SK-N-SH treated with all-trans-retinoic acid at 6 μM for 48 hours (cell line): ENCODE data around the gene PIK3R6.

ENCODE experiments used
- ATAC-seq: fragments of 200-7000 bp; cut with Tn5 transposase; 3 replicates; pipeline ENCODE4 v1.9.1; 2020; ENCODE audit warnings: mild to moderate bottlenecking, moderate library complexity
- ARNTL ChIP-seq: fragments of 450-650 bp; formaldehyde crosslinking; IDR thresholded peaks from 2 replicates; pipeline ENCODE4 v1.5.0; 2020; ENCODE audit warnings: low read depth, mild to moderate bottlenecking, moderate library complexity, borderline replicate concordance
- BACH2 ChIP-seq: fragments of 250-450 bp; sonication (Bioruptor Pico); IDR thresholded peaks from 2 replicates; pipeline ENCODE4 v1.9.0; 2021; ENCODE audit warnings: mild to moderate bottlenecking, borderline replicate concordance
- CREB5 ChIP-seq: fragments of 250-450 bp; sonication (Bioruptor Pico); IDR thresholded peaks from 2 replicates; pipeline ENCODE4 v1.5.1; 2020; ENCODE audit warnings: low read depth, mild to moderate bottlenecking, moderate library complexity
- CSDC2 ChIP-seq: fragments of 250-450 bp; sonication (Bioruptor Pico); IDR thresholded peaks from 2 replicates; pipeline ENCODE4 v1.5.0; 2020; ENCODE audit warnings: mild to moderate bottlenecking, moderate library complexity
- CSRNP3 ChIP-seq: fragments of 250-450 bp; sonication (Bioruptor Pico); IDR thresholded peaks from 2 replicates; pipeline ENCODE4 v1.5.1; 2021; ENCODE audit warnings: mild to moderate bottlenecking, moderate library complexity
- ESRRG ChIP-seq: fragments of 250-450 bp; sonication (Bioruptor Pico); IDR thresholded peaks from 2 replicates; pipeline ENCODE4 v1.6.1; 2021; ENCODE audit warnings: mild to moderate bottlenecking
- GLIS3 ChIP-seq: fragments of 250-450 bp; sonication (Bioruptor Pico); IDR thresholded peaks from 2 replicates; pipeline ENCODE4 v1.5.0; 2020; ENCODE audit warnings: mild to moderate bottlenecking, moderate library complexity
- ISL1 ChIP-seq: fragments of 250-450 bp; sonication (Bioruptor Pico); IDR thresholded peaks from 2 replicates; pipeline ENCODE4 v2.1.2; 2022; ENCODE audit warnings: mild to moderate bottlenecking, moderate library complexity
- PPARA ChIP-seq: fragments of 250-450 bp; sonication (Bioruptor Pico); IDR thresholded peaks from 2 replicates; pipeline ENCODE4 v1.5.0; 2020; ENCODE audit warnings: mild to moderate bottlenecking, borderline replicate concordance
- RARB ChIP-seq: fragments of 250-450 bp; sonication (Bioruptor Pico); IDR thresholded peaks from 2 replicates; pipeline ENCODE4 v1.8.0; 2021; ENCODE audit warnings: mild to moderate bottlenecking, moderate library complexity
- SNAI2 ChIP-seq: fragments of 250-450 bp; sonication (Bioruptor Pico); IDR thresholded peaks from 2 replicates; pipeline ENCODE4 v1.5.0; 2020; ENCODE audit warnings: mild to moderate bottlenecking, moderate library complexity
- TOX ChIP-seq: fragments of 250-450 bp; sonication (Bioruptor Pico); IDR thresholded peaks from 2 replicates; pipeline ENCODE4 v1.8.0; 2021; ENCODE audit warnings: mild to moderate bottlenecking, moderate library complexity, borderline replicate concordance
- ZFP3 ChIP-seq: fragments of 250-450 bp; sonication (Bioruptor Pico); IDR thresholded peaks from 2 replicates; pipeline ENCODE4 v1.5.0; 2020; ENCODE audit warnings: mild to moderate bottlenecking, moderate library complexity
- ZFP30 ChIP-seq: fragments of 450-650 bp; formaldehyde crosslinking; IDR thresholded peaks from 2 replicates; pipeline ENCODE4 v1.5.0; 2022; ENCODE audit warnings: mild to moderate bottlenecking, moderate library complexity
- ZNF565 ChIP-seq: fragments of 450-650 bp; formaldehyde crosslinking; conservative IDR thresholded peaks from 2 replicates; pipeline ENCODE4 v1.5.0; 2020; ENCODE audit warnings: low read depth, mild to moderate bottlenecking, moderate library complexity
- ZNF70 ChIP-seq: fragments of 450-650 bp; formaldehyde crosslinking; IDR thresholded peaks from 2 replicates; pipeline ENCODE4 v1.5.0; 2020; ENCODE audit warnings: mild to moderate bottlenecking, moderate library complexity
- ZNF8 ChIP-seq: fragments of 450-650 bp; formaldehyde crosslinking; IDR thresholded peaks from 2 replicates; pipeline ENCODE4 v1.5.0; 2020; ENCODE audit warnings: mild to moderate bottlenecking, moderate library complexity
- TF ChIP-seq, protein P1 (sequence below): fragments of 250-450 bp; sonication (Bioruptor Pico); IDR thresholded peaks from 2 replicates; pipeline ENCODE4 v1.8.0; 2020; ENCODE audit warnings: mild to moderate bottlenecking, moderate library complexity, borderline replicate concordance
- TF ChIP-seq, protein P2 (sequence below): fragments of 250-450 bp; sonication (Bioruptor Pico); IDR thresholded peaks from 2 replicates; pipeline ENCODE4 v1.8.0; 2021; ENCODE audit warnings: low read depth, mild to moderate bottlenecking, moderate library complexity, borderline replicate concordance

The PIK3R6 gene

DNA sequence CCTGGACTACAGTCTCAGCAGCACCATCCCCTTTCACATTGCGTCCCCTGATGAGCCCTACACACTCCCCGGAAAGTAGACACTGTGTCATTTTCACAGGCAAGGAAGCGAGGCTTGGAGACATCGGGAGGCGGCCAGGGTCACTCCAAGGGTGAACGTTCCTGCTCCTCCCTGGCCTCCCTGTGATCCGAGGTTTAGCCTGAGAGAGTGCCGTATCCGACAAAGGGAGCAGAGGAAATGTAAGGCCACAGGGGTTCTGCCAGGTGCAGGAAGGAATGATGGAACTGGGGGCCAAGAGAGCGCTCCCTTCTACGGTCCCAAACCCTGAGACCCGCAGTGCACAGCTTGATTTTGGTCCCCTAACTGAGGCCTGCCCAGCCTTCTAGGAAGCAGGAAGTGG is 8.0 kb upstream of the PIK3R6 start (continued):
- TF ChIP-seq, protein P1, sequence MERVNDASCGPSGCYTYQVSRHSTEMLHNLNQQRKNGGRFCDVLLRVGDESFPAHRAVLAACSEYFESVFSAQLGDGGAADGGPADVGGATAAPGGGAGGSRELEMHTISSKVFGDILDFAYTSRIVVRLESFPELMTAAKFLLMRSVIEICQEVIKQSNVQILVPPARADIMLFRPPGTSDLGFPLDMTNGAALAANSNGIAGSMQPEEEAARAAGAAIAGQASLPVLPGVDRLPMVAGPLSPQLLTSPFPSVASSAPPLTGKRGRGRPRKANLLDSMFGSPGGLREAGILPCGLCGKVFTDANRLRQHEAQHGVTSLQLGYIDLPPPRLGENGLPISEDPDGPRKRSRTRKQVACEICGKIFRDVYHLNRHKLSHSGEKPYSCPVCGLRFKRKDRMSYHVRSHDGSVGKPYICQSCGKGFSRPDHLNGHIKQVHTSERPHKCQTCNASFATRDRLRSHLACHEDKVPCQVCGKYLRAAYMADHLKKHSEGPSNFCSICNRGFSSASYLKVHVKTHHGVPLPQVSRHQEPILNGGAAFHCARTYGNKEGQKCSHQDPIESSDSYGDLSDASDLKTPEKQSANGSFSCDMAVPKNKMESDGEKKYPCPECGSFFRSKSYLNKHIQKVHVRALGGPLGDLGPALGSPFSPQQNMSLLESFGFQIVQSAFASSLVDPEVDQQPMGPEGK (CRISPR knock-in tag) = no peak
- TF ChIP-seq RARB (no peak), ISL1 (no peak), ZNF565 (CRISPR knock-in tag) (no peak)

GRCh38 chr17:8873801-8874715 is 6.6 kb upstream of the PIK3R6 start:
- no peak for ATAC-seq
- TF ChIP-seq BACH2 (CRISPR knock-in tag) = no peak

GRCh38 chr17:8872705-8873435 is 5.4 kb upstream of the PIK3R6 start:
- TF ChIP-seq SNAI2 (CRISPR knock-in tag) = no peak
- no peak for TF ChIP-seq PPARA (CRISPR knock-in tag)
- TF ChIP-seq CSDC2 (CRISPR knock-in tag) = no peak
- no peak for TF ChIP-seq RARB
- no peak for TF ChIP-seq CREB5 (CRISPR knock-in tag)
- ATAC-seq = no peak

DNA sequence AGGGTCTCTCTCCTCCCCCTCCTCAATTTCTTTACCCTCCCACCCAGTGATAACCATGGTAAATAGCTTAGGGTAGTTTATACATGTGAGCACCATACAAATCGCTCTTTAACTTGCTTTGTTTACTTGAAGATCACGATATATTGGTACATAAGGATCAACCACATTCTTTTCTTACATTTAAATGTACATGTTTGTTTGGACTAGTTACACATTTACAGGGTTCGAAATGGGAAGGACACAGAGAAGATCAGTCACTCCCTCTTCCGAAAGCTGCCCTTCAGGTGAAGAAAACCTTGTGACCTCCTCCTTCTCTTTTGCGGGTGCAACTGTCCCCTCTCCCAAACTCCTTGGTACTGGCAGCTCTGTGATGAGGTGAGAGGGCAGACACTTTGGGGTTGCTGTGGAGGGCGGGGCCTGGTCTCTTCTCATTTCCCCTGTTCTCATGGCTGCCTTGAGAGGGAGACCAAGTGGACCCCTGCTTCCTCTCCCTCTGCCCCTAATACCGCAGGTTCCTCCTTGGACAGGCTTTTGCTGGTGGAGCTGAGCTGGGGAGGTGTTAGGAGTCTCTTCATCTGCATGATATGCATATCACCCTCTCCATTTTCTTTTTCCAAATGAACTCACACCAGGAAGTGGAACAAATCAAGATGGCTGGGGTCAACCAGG is 4.7 kb upstream of the PIK3R6 start:
- ATAC-seq = no peak
- TF ChIP-seq CSRNP3 (CRISPR knock-in tag) (no peak), ESRRG (CRISPR knock-in tag) (no peak), ZNF8 (CRISPR knock-in tag) (no peak), ZFP3 (CRISPR knock-in tag) (no peak), ZNF70 (CRISPR knock-in tag) (no peak), CSDC2 (CRISPR knock-in tag) (no peak), TOX (CRISPR knock-in tag) (no peak)

DNA sequence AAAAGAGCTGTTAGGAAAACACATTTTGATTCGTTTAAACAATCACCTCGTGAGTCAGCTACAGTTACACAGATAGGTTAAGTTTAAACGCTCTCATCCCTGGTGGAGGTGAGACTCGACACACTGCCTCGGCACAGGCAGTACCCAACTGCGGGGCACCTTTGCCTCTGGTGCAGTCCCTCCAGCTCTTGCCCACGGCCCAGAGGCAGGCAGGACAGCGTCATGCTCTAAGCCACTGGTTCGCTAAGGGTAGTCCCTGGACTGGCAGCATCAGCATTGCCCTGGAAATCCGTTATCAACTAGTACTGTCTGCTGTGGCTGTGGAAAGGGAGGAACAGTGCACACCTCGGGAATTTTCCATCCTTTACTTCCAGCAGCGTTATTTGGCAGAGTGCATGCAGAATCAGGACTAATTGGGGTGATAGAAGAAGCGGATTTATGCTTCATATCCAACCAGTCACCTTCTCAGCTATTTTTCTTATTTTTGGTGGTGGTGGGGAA is 3.7 kb upstream of the PIK3R6 start:
- no peak for TF ChIP-seq ARNTL (CRISPR knock-in tag)
- no peak for TF ChIP-seq ZFP30
- no peak for TF ChIP-seq TOX (CRISPR knock-in tag)
- TF ChIP-seq RARB = no peak
- TF ChIP-seq, protein P2, sequence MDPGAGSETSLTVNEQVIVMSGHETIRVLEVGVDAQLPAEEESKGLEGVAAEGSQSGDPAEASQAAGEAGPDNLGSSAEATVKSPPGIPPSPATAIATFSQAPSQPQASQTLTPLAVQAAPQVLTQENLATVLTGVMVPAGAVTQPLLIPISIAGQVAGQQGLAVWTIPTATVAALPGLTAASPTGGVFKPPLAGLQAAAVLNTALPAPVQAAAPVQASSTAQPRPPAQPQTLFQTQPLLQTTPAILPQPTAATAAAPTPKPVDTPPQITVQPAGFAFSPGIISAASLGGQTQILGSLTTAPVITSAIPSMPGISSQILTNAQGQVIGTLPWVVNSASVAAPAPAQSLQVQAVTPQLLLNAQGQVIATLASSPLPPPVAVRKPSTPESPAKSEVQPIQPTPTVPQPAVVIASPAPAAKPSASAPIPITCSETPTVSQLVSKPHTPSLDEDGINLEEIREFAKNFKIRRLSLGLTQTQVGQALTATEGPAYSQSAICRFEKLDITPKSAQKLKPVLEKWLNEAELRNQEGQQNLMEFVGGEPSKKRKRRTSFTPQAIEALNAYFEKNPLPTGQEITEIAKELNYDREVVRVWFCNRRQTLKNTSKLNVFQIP (CRISPR knock-in tag) = no peak
- TF ChIP-seq ESRRG (CRISPR knock-in tag) = no peak
- no peak for TF ChIP-seq CREB5 (CRISPR knock-in tag)
- no peak for TF ChIP-seq ZNF565 (CRISPR knock-in tag)
- no peak for TF ChIP-seq GLIS3 (CRISPR knock-in tag)
- TF ChIP-seq ZNF70 (CRISPR knock-in tag) = no peak
- no peak for TF ChIP-seq ZFP3 (CRISPR knock-in tag)
- ATAC-seq = peak; percentile 30; the same call in 1 of the 3 replicates
